Thymus (tissue), 11 donors: ENCODE data around the gene ERVK3-1. TPM values are rescaled to one million over a fixed set of nuclear protein-coding genes. Genes with fewer than 3 reads are reported as not detected.
"Not testable (repeated sequence)": the region's sequence is repeated elsewhere in the genome, so short reads cannot be mapped to it uniquely, and the experiment has no call there.

ENCODE experiments used
- DNase-seq, 9 donors: peaks; one replicate each; pipeline ENCODE4 v3.0.0-alpha.2; 2013; ENCODE audit warnings: low spot score in 9 of 9, low read depth in 6 of 9, missing footprints in 1 of 9
- H3K27ac ChIP-seq, 2 donors: one replicate each; pipeline ENCODE4 v1.5.1; 2013; ENCODE audit warnings: control low read depth in 1 of 2, low read depth in 1 of 2, low read length in 1 of 2, mild to moderate bottlenecking in 1 of 2, moderate library complexity in 1 of 2
- H3K27me3 ChIP-seq, 2 donors: one replicate each; pipeline ENCODE4 v1.5.1; 2013; ENCODE audit warnings: low read length in 1 of 2; ENCODE audit not compliant: control insufficient read depth in 2 of 2, insufficient read depth in 1 of 2
- H3K36me3 ChIP-seq, 2 donors: one replicate each; pipeline ENCODE4 v1.5.1; 2013; ENCODE audit warnings: low read length in 1 of 2, mild to moderate bottlenecking in 1 of 2, moderate library complexity in 1 of 2; ENCODE audit not compliant: control insufficient read depth in 2 of 2, insufficient read depth in 2 of 2
- H3K4me1 ChIP-seq, 2 donors: one replicate each; pipeline ENCODE4 v1.5.1; 2013; ENCODE audit warnings: low read length in 2 of 2; ENCODE audit not compliant: control insufficient read depth in 2 of 2, insufficient read depth in 2 of 2
- H3K4me3 ChIP-seq, 2 donors: one replicate each; pipeline ENCODE4 v1.5.1; 2013; ENCODE audit warnings: low read length in 2 of 2, control low read depth in 1 of 2, mild to moderate bottlenecking in 1 of 2
- H3K9me3 ChIP-seq, 2 donors: one replicate each; pipeline ENCODE4 v1.5.1; 2013; ENCODE audit warnings: low read length in 1 of 2, mild to moderate bottlenecking in 1 of 2; ENCODE audit not compliant: control insufficient read depth in 2 of 2, insufficient read depth in 1 of 2
- WGBS: extraction: QIAGEN DNeasy Blood & Tissue Kit; methylation state at CpG from one replicate; pipeline ENCODE4 v1.1.7; 2013; 5-methylcytosine and 5-hydroxymethylcytosine counted together
- polyA plus RNA-seq: library from polyadenylated mRNA; stranded (reverse); fragments of 200-250 nt; gene quantifications from one replicate; pipeline ENCODE4 v1.2.3, GENCODE V29; 2013
- total RNA-seq: library from RNA; stranded (reverse); fragments of 120-200 nt; gene quantifications from one replicate; pipeline ENCODE4 v1.2.4, GENCODE V29; 2013
- donor health status: healthy.

The ERVK3-1 gene
- total and polyA plus RNA-seq, 2 donors, result 55.2 to 60.9 TPM

- H3K4me1 ChIP-seq, result no peaks in the 10 kb centered on the region
- no peak overlapping the region for H3K4me3 ChIP-seq
- 99% methylated on average over 7 of the region's 7 CpGs for WGBS
- no peak overlapping the region for H3K27ac ChIP-seq
- peaks cover 29 to 67% of the 10 kb centered on the region in 2 donors for H3K9me3 ChIP-seq
- no peak for DNase-seq
- no peaks in the 10 kb centered on the region for H3K27me3 ChIP-seq
- peaks cover 80 to 89% of the 10 kb centered on the region in 2 donors for H3K36me3 ChIP-seq
Measured at GRCh38 chr19:58291943-58292342, 13.2 kb upstream of the ERVK3-1 start.

GRCh38 chr19:58294743-58295374, 10.3 kb upstream of the ERVK3-1 start:
- WGBS, result 99% methylated on average over 22 of the region's 22 CpGs
- H3K27ac ChIP-seq, result no peak overlapping the region
- H3K4me1 ChIP-seq, result no peaks in the 10 kb centered on the region
- no peak overlapping the region for H3K4me3 ChIP-seq
- H3K36me3 ChIP-seq, result peaks cover 64 to 70% of the 10 kb centered on the region in 2 donors
- H3K27me3 ChIP-seq, result no peaks in the 10 kb centered on the region
- H3K9me3 ChIP-seq, result peaks cover 27 to 66% of the 10 kb centered on the region in 2 donors
- DNase-seq, result no peak

- H3K27me3 ChIP-seq, result no peaks in the 10 kb centered on the region
- H3K4me1 ChIP-seq, result no peaks in the 10 kb centered on the region
- peaks cover 64 to 66% of the 10 kb centered on the region in 2 donors for H3K36me3 ChIP-seq
- H3K27ac ChIP-seq, result no peak overlapping the region
- WGBS, result 97% methylated on average over 7 of the region's 7 CpGs
- peaks cover 27 to 70% of the 10 kb centered on the region in 2 donors for H3K9me3 ChIP-seq
- H3K4me3 ChIP-seq, result no peak overlapping the region
- no peak for DNase-seq
Measured at GRCh38 chr19:58296104-58296503, 9.1 kb upstream of the ERVK3-1 start.

GRCh38 chr19:58300620-58301019, 4.6 kb upstream of the ERVK3-1 start:
- Histone ChIP-seq H3K36me3 (peaks cover 27 to 28% of the 10 kb centered on the region in 2 donors), H3K27me3 (no peaks in the 10 kb centered on the region), H3K27ac (no peak overlapping the region), H3K4me3 (no peak overlapping the region), H3K9me3 (peaks cover 2 to 29% of the 10 kb centered on the region in 2 donors), H3K4me1 (peaks cover 1 to 2% of the 10 kb centered on the region in 2 donors)
- WGBS, result over 99% methylated on average over 7 of the region's 7 CpGs
- DNase-seq, result no peak

- H3K36me3 ChIP-seq, result peaks cover 21 to 42% of the 10 kb centered on the region in 2 donors
- WGBS, result 97% methylated on average over 7 of the region's 7 CpGs
Measured at GRCh38 chr19:58304255-58304654, 922 bp upstream of the ERVK3-1 start.

GRCh38 chr19:58304748-58305064, 471 bp upstream of the ERVK3-1 start:
- no peaks in the 10 kb centered on the region for H3K27me3 ChIP-seq
- H3K9me3 ChIP-seq, result peaks cover 0 to 14% of the 10 kb centered on the region in 2 donors
- H3K36me3 ChIP-seq, result peaks cover 18 to 46% of the 10 kb centered on the region in 2 donors
- DNase-seq, result no peak
- peak overlapping the region; percentile 67 to 69 for H3K27ac ChIP-seq
- H3K4me1 ChIP-seq, result peaks cover 6 to 11% of the 10 kb centered on the region in 2 donors
- peak overlapping the region; percentile 66 to 96 for H3K4me3 ChIP-seq
- 44% methylated on average over 7 of the region's 7 CpGs for WGBS

More at GRCh38 chr19:58304255-58304654, 922 bp upstream of the ERVK3-1 start:
- Histone ChIP-seq H3K27ac (no peak overlapping the region), H3K9me3 (peaks cover 0 to 15% of the 10 kb centered on the region in 2 donors), H3K27me3 (no peaks in the 10 kb centered on the region), H3K4me3 (no peak overlapping the region), H3K4me1 (peaks cover 6 to 11% of the 10 kb centered on the region in 2 donors)
- DNase-seq, result no peak

GRCh38 chr19:58305932-58306323, 751 bp downstream of the ERVK3-1 start:
- peaks cover 12 to 39% of the 10 kb centered on the region in 2 donors for H3K36me3 ChIP-seq
- peak overlapping the region in 1 of 2 donors; percentile 83 for H3K27ac ChIP-seq
- 74% methylated on average over 12 of the region's 12 CpGs for WGBS
- H3K27me3 ChIP-seq, result no peaks in the 10 kb centered on the region
- peaks cover 0 to 4% of the 10 kb centered on the region in 2 donors for H3K9me3 ChIP-seq
- DNase-seq, result no peak
- peak overlapping the region; percentile 66 to 96 for H3K4me3 ChIP-seq
- peaks cover 6 to 11% of the 10 kb centered on the region in 2 donors for H3K4me1 ChIP-seq

GRCh38 chr19:58307736-58308135, 2.6 kb downstream of the ERVK3-1 start:
- WGBS, result 98% methylated on average over 4 of the region's 4 CpGs
- peaks cover 3 to 13% of the 10 kb centered on the region in 2 donors for H3K9me3 ChIP-seq
- peaks cover 6 to 11% of the 10 kb centered on the region in 2 donors for H3K4me1 ChIP-seq
- DNase-seq, result no peak
- H3K27me3 ChIP-seq, result no peaks in the 10 kb centered on the region
- H3K27ac ChIP-seq, result no peak overlapping the region
- H3K4me3 ChIP-seq, result no peak overlapping the region
- peaks cover 25 to 53% of the 10 kb centered on the region in 2 donors for H3K36me3 ChIP-seq

- Histone ChIP-seq H3K36me3 (peaks cover 41 to 76% of the 10 kb centered on the region in 2 donors), H3K9me3 (peaks cover 3 to 16% of the 10 kb centered on the region in 2 donors)
- not testable (repeated sequence) for H3K4me3 ChIP-seq, H3K27ac ChIP-seq, DNase-seq, H3K27me3 ChIP-seq, H3K4me1 ChIP-seq
- 96% methylated on average over 13 of the region's 13 CpGs for WGBS
Measured at GRCh38 chr19:58310685-58311084, 5.5 kb downstream of the ERVK3-1 start.
